Kidney (tissue), 14 donors: ENCODE results near the gene DOP1B. TPM values are rescaled to one million over a fixed set of nuclear protein-coding genes. Genes with fewer than 3 reads are reported as not detected.

Experiments used
- DNase-seq, 5 donors: peaks; one replicate each; pipeline ENCODE4 v3.0.0-alpha.2; 2013 to 2020
- FAIRE-seq: peaks from 2 replicates; lab custom pipeline; 2012; peaks lifted over from hg19 to GRCh38; lab: Jason Lieb, UNC
- H3K27ac ChIP-seq, 2 donors: one replicate each; pipeline ENCODE4 v1.7.0; 2013; ENCODE audit warnings: low read depth in 2 of 2, low read length in 2 of 2, inconsistent platforms in 1 of 2
- H3K27me3 ChIP-seq: one replicate; pipeline ENCODE4 v1.7.1; 2013; ENCODE audit warnings: low read length, inconsistent platforms; ENCODE audit not compliant: control insufficient read depth, insufficient read depth
- H3K36me3 ChIP-seq, 3 donors: one replicate each; pipeline versions ENCODE4 v1.7.0 to v1.7.1; 2013; ENCODE audit warnings: low read length in 3 of 3, control low read depth in 1 of 3, inconsistent platforms in 1 of 3; ENCODE audit not compliant: insufficient read depth in 3 of 3, control insufficient read depth in 2 of 3
- H3K4me1 ChIP-seq, 3 donors: one replicate each; pipeline versions ENCODE4 v1.7.0 to v1.7.1; 2013; ENCODE audit warnings: low read length in 3 of 3, inconsistent platforms in 1 of 3, low read depth in 1 of 3; ENCODE audit not compliant: control insufficient read depth in 2 of 3, insufficient read depth in 2 of 3
- H3K4me3 ChIP-seq, 3 donors: one replicate each; pipeline versions ENCODE4 v1.7.0 to v1.8.1; 2013; ENCODE audit warnings: low read length in 3 of 3, control low read depth in 1 of 3, inconsistent platforms in 1 of 3
- H3K9ac ChIP-seq, 3 donors: one replicate each; pipeline versions ENCODE4 v1.7.0 to v1.7.1; 2013; ENCODE audit warnings: low read length in 3 of 3, control low read depth in 1 of 3, inconsistent platforms in 1 of 3
- H3K9me3 ChIP-seq, 3 donors: one replicate each; pipeline versions ENCODE4 v1.7.0 to v1.7.1; 2013; ENCODE audit warnings: low read length in 3 of 3, control low read depth in 1 of 3, inconsistent platforms in 1 of 3; ENCODE audit not compliant: control insufficient read depth in 2 of 3, insufficient read depth in 1 of 3
- CTCF ChIP-seq: IDR thresholded peaks from 3 replicates; pipeline ENCODE4 v1.5.1; 2012; ENCODE audit warnings: mild to moderate bottlenecking, moderate library complexity, borderline replicate concordance; ENCODE audit not compliant: insufficient read depth; ENCODE audit errors: extremely low read depth
- intact Hi-C: fragments of 100-400 bp; cut with DNase I; formaldehyde crosslinking; loops from one replicate; pipeline ENCODE4 v1.11.1; 2022
- polyA plus RNA-seq: library from polyadenylated mRNA; stranded (reverse); fragments of 350-450 nt; fragmentation: Illumina TruSeq; extraction: RNeasy Lipid Tissue Mini Kit (QIAGEN cat#74804); gene quantifications from one replicate; pipeline ENCODE4 v1.2.3, GENCODE V29; 2014; ENCODE audit warnings: low read depth, low replicate concordance; ENCODE audit not compliant: insufficient read depth
- total RNA-seq: library from RNA; stranded (reverse); fragmentation: NEBNext Ultra II Directional; extraction: Animal tissue kit (Norgen Biotek cat#: 25700); gene quantifications from one replicate; pipeline ENCODE4 v1.2.1, GENCODE V29; 2021
- donor health status: control.
- donor health status: control.
- donor health status: control.
- donor health status: control.
- donor health status: control.
- donor health status: DM: yes; HTN: yes; CAD: no.
- donor health status: Normal renal cell carcinoma (clear cell type).

Gene DOP1B
- total and polyA plus RNA-seq, 2 donors from 2014 or later = 1.2 to 19.2 TPM

DNA sequence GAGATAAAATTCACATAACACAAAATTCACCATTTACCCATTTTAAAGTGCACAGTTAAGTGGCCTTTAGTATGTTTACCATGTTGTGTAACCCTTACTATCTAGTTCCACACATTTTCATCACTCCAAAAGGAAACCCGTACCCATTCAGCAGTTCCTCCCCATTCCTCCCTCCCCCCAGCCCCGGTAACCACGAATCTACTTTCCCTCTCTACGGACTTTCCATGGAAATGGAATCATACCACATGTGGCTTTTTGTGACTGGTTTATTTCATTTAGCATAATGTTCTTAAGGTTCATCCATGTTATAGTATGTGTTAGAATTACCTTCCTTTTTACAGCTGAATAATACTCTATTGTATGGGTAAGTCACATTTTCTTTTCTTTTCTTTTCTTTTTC lies 10.9 kb downstream of the DOP1B start:
- no peaks in the 10 kb centered on the region for H3K27me3 ChIP-seq
- H3K9me3 ChIP-seq = no peaks in the 10 kb centered on the region
- FAIRE-seq (no peak), DNase-seq (no peak)
- H3K36me3 ChIP-seq = no peaks in the 10 kb centered on the region
- H3K27ac ChIP-seq = no peak overlapping the region
- no peak for TF ChIP-seq CTCF
- H3K4me3 ChIP-seq = no peak overlapping the region
- no peak overlapping the region for H3K9ac ChIP-seq
- intact Hi-C loops = no loop called here
- H3K4me1 ChIP-seq = peaks cover 0 to 7% (median 0%) of the 10 kb centered on the region in 3 donors

GRCh38 chr21:36169470-36170128 lies 13.0 kb downstream of the DOP1B start:
- H3K4me1 ChIP-seq = no peaks in the 10 kb centered on the region
- no peaks in the 10 kb centered on the region for H3K9me3 ChIP-seq
- no peak overlapping the region for H3K4me3 ChIP-seq
- TF ChIP-seq CTCF = no peak
- no peak overlapping the region for H3K27ac ChIP-seq
- H3K36me3 ChIP-seq = no peaks in the 10 kb centered on the region
- no peaks in the 10 kb centered on the region for H3K27me3 ChIP-seq
- H3K9ac ChIP-seq = no peak overlapping the region
- DNase-seq (no peak), FAIRE-seq (no peak)
- intact Hi-C loops = no loop called here

GRCh38 chr21:36170823-36171222 lies 14.2 kb downstream of the DOP1B start:
- FAIRE-seq (no peak), DNase-seq (no peak)
- Histone ChIP-seq H3K9ac (no peak overlapping the region), H3K4me1 (no peaks in the 10 kb centered on the region), H3K36me3 (no peaks in the 10 kb centered on the region), H3K27me3 (no peaks in the 10 kb centered on the region), H3K27ac (no peak overlapping the region), H3K4me3 (no peak overlapping the region), H3K9me3 (no peaks in the 10 kb centered on the region)
- TF ChIP-seq CTCF = no peak
- intact Hi-C loops = no loop called here

DNA sequence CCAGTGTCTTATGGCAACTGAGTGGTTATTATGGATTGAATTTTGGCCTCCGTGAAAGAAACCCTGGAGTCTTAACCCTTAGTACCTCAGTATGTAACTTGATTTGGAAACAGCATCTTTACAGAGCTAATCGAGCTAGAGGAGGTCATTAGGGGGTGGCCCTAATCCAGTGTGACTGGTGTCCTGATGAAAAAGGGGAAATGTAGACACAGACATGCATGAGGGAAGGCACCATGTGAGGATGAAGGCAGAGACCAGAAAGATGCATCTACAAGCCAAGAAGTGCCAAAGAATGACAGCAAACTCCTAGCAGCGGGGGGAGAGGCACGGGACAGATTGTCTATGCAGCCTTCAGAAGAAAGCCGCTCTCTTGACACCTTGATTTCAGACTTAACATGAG lies 14.7 kb downstream of the DOP1B start:
- Histone ChIP-seq H3K36me3 (no peaks in the 10 kb centered on the region), H3K9ac (no peak overlapping the region), H3K4me1 (no peaks in the 10 kb centered on the region), H3K27ac (no peak overlapping the region), H3K9me3 (no peaks in the 10 kb centered on the region), H3K27me3 (no peaks in the 10 kb centered on the region), H3K4me3 (no peak overlapping the region)
- intact Hi-C loops = no loop called here
- FAIRE-seq (no peak), DNase-seq (no peak)
- no peak for TF ChIP-seq CTCF
